Measurements from ENCODE around the gene SIGLEC7. TPM values are rescaled to one million over a fixed set of nuclear protein-coding genes. Genes with fewer than 3 reads are reported as not detected.

Gene SIGLEC7
- total RNA-seq, 1 donor from 2014 or later: not detected

DNA sequence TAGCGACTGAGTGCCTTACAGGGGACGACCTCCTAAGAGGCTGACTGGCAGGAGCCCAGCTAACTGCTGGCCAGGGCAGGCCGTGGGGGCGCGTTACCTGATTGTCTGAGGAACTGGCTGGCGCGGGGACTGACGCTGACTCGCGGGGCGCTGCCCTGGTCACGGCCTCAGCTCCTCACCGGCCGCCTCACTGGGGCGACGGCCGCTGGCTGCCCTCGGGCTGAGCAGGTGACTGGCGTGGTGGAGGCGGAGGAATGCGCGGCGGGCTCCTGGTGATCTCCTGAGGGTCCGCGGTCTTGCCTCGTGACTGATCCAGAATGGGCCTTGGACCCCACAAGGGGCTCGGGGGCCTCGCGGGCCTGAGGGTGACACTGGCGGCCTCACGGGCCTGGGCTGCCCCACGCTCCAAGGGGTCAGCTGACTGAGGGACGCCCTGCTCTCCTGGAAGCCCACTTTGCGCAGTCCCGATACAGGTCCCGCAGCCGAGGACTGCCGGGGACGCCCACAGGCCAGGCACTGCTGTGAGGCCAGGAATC is 39.3 kb downstream of the SIGLEC7 start:
- TF ChIP-seq, protein P1, sequence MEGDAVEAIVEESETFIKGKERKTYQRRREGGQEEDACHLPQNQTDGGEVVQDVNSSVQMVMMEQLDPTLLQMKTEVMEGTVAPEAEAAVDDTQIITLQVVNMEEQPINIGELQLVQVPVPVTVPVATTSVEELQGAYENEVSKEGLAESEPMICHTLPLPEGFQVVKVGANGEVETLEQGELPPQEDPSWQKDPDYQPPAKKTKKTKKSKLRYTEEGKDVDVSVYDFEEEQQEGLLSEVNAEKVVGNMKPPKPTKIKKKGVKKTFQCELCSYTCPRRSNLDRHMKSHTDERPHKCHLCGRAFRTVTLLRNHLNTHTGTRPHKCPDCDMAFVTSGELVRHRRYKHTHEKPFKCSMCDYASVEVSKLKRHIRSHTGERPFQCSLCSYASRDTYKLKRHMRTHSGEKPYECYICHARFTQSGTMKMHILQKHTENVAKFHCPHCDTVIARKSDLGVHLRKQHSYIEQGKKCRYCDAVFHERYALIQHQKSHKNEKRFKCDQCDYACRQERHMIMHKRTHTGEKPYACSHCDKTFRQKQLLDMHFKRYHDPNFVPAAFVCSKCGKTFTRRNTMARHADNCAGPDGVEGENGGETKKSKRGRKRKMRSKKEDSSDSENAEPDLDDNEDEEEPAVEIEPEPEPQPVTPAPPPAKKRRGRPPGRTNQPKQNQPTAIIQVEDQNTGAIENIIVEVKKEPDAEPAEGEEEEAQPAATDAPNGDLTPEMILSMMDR (conservative IDR thresholded peaks at IDR 0.05; ENCODE audit: low read depth, low read length): no peak
- no peak overlapping the region for H3K4me3 ChIP-seq (ENCODE audit: low read depth, low read length)
- DNase-seq (ENCODE audit: low read depth): no peak

DNA sequence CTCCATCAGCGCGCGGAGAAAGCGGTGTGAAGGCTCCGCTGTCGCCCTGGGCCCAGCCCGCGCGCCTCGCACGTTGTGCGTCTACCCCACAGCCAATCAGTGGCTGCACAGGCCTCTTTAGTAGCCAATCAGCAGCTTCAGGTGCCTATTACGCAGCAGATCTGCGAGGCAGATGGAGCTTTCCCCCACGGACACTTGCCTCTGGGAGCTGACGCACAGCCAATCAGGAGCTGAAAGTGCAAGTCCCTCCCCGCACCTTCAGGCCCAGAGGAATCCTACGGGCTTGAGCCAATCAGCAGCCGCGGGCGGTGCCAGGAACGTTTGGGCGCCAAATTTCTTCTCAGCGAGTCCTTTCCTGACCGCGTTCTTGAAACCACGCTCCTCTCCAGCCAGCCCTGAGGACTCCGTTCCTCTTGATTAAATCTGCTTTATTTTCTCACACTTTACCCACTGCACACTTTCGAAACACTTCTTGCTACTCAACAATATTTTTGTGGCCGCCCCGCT is 39.9 kb downstream of the SIGLEC7 start:
- TF ChIP-seq, protein P1 (conservative IDR thresholded peaks at IDR 0.05; ENCODE audit: low read depth, low read length): no peak
- DNase-seq (ENCODE audit: low read depth): no peak
- no peak overlapping the region for H3K4me3 ChIP-seq (ENCODE audit: low read depth, low read length)

DNA sequence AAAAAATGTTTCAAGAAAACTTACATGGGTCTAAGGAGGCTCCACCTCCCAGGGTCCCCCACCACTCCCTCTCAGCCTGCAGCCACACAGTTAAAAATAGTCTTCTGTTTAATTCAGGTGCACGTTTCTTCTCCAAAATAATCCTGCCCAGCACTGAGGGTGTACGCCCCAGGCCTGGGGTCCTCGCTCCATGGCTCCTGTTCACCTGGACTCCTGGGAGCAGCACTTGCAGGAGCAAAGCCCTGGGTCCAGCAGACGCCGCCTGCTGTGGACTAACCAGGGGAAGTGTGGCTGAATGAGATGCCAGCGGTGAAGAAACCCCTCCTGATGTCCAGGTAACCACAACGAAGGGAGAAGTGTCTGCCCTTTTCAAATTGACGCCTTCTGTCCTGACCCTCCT is 41.5 kb downstream of the SIGLEC7 start:
- no peak overlapping the region for H3K4me3 ChIP-seq (ENCODE audit: low read depth, low read length)
- TF ChIP-seq, protein P1 (conservative IDR thresholded peaks at IDR 0.05; ENCODE audit: low read depth, low read length): no peak
- no peak for DNase-seq (ENCODE audit: low read depth)

DNA sequence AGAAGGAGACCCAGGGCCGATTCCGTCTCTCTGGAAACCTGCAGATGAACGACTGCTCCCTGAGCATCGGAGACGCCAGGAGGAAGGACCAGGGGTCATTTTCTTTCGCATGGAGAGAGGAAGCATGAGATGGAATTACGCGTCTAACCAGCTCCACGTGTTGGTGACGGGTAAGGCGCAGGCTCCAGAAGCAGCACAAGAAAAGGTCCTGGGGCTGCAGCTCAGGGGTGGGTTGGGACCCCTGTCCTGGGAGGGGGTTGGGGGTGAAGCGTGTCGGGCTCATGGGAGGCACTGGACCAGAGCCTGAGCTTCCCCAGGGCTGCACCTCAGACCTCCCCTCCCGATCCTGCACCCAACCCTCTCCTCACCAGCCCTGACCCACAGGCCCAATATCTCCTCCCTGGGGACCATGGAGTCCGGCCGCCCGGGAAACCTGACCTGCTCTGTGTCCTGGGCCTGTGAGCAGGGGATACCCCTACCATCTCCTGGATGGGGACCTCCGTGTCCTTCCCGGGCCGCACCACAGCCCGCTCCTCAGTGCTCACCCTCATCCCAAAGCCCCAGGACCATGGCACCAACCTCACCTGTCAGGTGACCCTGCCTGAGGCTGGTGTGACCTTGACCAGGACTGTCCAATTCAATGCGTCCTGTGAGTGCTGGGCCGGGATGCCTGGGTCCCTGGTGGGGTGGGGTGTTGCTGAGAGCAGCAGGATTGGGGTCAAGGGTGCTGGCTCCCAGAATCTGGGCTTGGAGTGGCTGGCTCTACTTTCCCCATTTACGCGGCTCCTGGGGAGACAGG is 43.2 kb downstream of the SIGLEC7 start:
- H3K4me3 ChIP-seq (ENCODE audit: low read depth, low read length): no peak overlapping the region
- TF ChIP-seq, protein P1 (conservative IDR thresholded peaks at IDR 0.05; ENCODE audit: low read depth, low read length): no peak
- no peak for DNase-seq (ENCODE audit: low read depth)

DNA sequence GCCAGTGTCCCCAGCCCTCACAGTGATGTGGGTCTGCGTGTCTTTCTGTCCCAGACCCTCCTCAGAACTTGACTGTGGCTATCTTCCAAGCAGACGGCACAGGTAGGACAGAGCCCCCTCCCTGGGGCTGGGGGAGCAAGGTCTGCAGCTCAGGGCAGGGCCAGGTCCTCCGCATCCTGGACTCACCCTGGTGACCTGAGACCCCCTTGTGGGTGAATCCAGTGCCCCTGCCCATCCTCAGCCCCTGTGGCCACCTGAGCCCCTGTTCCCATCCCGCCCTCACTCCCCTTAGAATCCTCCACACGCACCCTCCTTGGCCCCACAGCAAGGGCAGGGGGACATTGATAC is 43.7 kb downstream of the SIGLEC7 start:
- TF ChIP-seq, protein P1 (conservative IDR thresholded peaks at IDR 0.05; ENCODE audit: low read depth, low read length): no peak
- no peak for DNase-seq (ENCODE audit: low read depth)
- no peak overlapping the region for H3K4me3 ChIP-seq (ENCODE audit: low read depth, low read length)

DNA sequence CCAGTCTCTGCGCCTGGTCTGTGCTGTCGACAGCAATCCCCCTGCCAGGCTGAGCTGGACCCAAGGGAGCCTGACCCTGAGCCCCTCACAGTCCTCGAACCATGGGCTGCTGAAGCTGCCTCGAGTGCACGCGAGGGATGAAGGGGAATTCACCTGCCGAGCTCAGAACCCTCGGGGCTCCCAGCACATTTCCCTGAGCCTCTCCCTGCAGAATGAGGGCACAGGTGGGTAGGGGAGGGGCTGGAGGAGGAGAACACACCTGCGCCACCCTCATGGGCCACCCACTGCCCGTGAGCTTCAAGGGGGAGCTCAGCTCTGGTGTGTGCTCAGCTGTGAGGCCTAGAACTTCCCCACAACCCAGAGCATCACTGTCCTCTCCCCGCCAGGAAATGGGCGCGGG is 44.2 kb downstream of the SIGLEC7 start:
- no peak for DNase-seq (ENCODE audit: low read depth)

More for the DNA sequence above, 44.2 kb downstream of the SIGLEC7 start:
- H3K4me3 ChIP-seq (ENCODE audit: low read depth, low read length): no peak overlapping the region
- TF ChIP-seq, protein P1 (conservative IDR thresholded peaks at IDR 0.05; ENCODE audit: low read depth, low read length): no peak
